GM12878 (cell line): ENCODE data around the gene RAB40B. TPM values are rescaled to one million over a fixed set of nuclear protein-coding genes. Genes with fewer than 3 reads are reported as not detected.

ENCODE experiments used
- ATAC-seq: fragments of 200-7000 bp; cut with Tn5 transposase; 3 replicates; pipeline ENCODE4 v1.9.1; 2020; ENCODE audit warnings: mild to moderate bottlenecking, moderate library complexity
- BruUV-seq: library from RNA; stranded (reverse); fragments of 400-500 nt; replicated peaks from 2 replicates; lab custom pipeline; 2021; lab: Mats Ljungman, UMichigan
- CTCF ChIA-PET: fragments of 300-600 bp; sonication (Branson Sonifier 250); formaldehyde crosslinking; extraction: SDS; loops from one replicate; lab custom pipeline; 2021; ENCODE audit warnings: inconsistent platforms; lab: Yijun Ruan, JAX
- POLR2A ChIA-PET: fragments of 350-600 bp; formaldehyde crosslinking; extraction: SDS; loops from one replicate; lab custom pipeline; 2021; ENCODE audit warnings: inconsistent platforms; lab: Charles Lee
- RAD21 ChIA-PET: fragments of 300-600 bp; sonication (Branson Sonifier 250); formaldehyde crosslinking; loops from one replicate; lab custom pipeline; 2023; ENCODE audit warnings: antibody characterized with exemption; ENCODE audit not compliant: unreplicated experiment; lab: Charles Lee
- SMC1A ChIA-PET: fragments of 300-600 bp; sonication (Branson Sonifier 250); formaldehyde crosslinking; loops from one replicate; lab custom pipeline; 2023; ENCODE audit not compliant: unreplicated experiment, uncharacterized antibody; lab: Charles Lee
- DNase-seq: peaks from one replicate; pipeline ENCODE4 v3.0.0-alpha.2; 2011; ENCODE audit warnings: low read depth, low spot score
- FAIRE-seq: peaks from 3 replicates; lab custom pipeline; 2011; peaks lifted over from hg19 to GRCh38; lab: Jason Lieb, UNC
- H2AFZ ChIP-seq: 2 replicates; pipeline ENCODE4 v1.6.0; 2011; ENCODE audit warnings: low read depth, low read length, control low read depth; ENCODE audit not compliant: control insufficient read depth
- H3K27ac ChIP-seq: 2 replicates; pipeline ENCODE4 v1.5.1; 2011; ENCODE audit warnings: control low read depth; ENCODE audit not compliant: control insufficient read depth, insufficient read depth
- H3K27me3 ChIP-seq, 2 experiments: replicated peaks in 1 of 2; 2 replicates each; pipeline versions ENCODE4 v1.6.0 to v1.6.1; 2011; ENCODE audit warnings: low read length in 1 of 2; ENCODE audit not compliant: control insufficient read depth in 2 of 2, insufficient read depth in 2 of 2
- H3K36me3 ChIP-seq, 2 experiments: 2 replicates each; pipeline ENCODE4 v1.5.1; 2011; ENCODE audit warnings: low read length in 1 of 2; ENCODE audit not compliant: control insufficient read depth in 2 of 2, insufficient read depth in 2 of 2
- H3K4me1 ChIP-seq: 2 replicates; pipeline ENCODE4 v1.6.1; 2011; ENCODE audit warnings: mild to moderate bottlenecking, low read length, moderate library complexity, mixed read lengths; ENCODE audit not compliant: control insufficient read depth, insufficient read depth
- H3K4me2 ChIP-seq: 2 replicates; pipeline ENCODE4 v1.6.0; 2011; ENCODE audit warnings: control low read depth; ENCODE audit not compliant: control insufficient read depth, insufficient read depth
- H3K4me3 ChIP-seq: fragments of 200-600 bp; sonication (generic); 2 replicates; pipeline ENCODE4 v1.5.1; 2016
- H3K79me2 ChIP-seq: 2 replicates; pipeline ENCODE4 v1.6.0; 2011; ENCODE audit warnings: low read length; ENCODE audit not compliant: control insufficient read depth, insufficient read depth
- H3K9ac ChIP-seq: 2 replicates; pipeline ENCODE4 v1.8.0; 2011; ENCODE audit warnings: low read length, control low read depth, mixed read lengths; ENCODE audit not compliant: control insufficient read depth, insufficient read depth
- H3K9me3 ChIP-seq: replicated peaks from 3 replicates; pipeline ENCODE4 v1.5.1; 2011; ENCODE audit warnings: mild to moderate bottlenecking, low read length; ENCODE audit not compliant: control insufficient read depth, insufficient read depth
- H4K20me1 ChIP-seq: 2 replicates; pipeline ENCODE4 v1.6.0; 2011; ENCODE audit not compliant: control insufficient read depth, insufficient read depth
- BACH1 ChIP-seq: fragments of 450-650 bp; IDR thresholded peaks from 2 replicates; pipeline ENCODE4 v1.6.1; 2017; ENCODE audit warnings: mild to moderate bottlenecking, borderline replicate concordance
- BMI1 ChIP-seq: fragments of 450-650 bp; IDR thresholded peaks from 2 replicates; pipeline ENCODE4 v1.6.1; 2016; ENCODE audit warnings: mild to moderate bottlenecking, moderate library complexity, borderline replicate concordance
- GABPA ChIP-seq: IDR thresholded peaks from 2 replicates; pipeline ENCODE4 v1.6.1; 2014; ENCODE audit warnings: antibody characterized with exemption, low read depth, mild to moderate bottlenecking, inconsistent platforms
- KLF5 ChIP-seq: fragments of 450-650 bp; IDR thresholded peaks from 2 replicates; pipeline ENCODE4 v1.6.1; 2014; ENCODE audit warnings: mild to moderate bottlenecking; ENCODE audit not compliant: partially characterized antibody
- NR2F1 ChIP-seq: fragments of 450-650 bp; conservative IDR thresholded peaks from 2 replicates; pipeline ENCODE4 v1.6.1; 2017; ENCODE audit warnings: mild to moderate bottlenecking
- POU2F2 ChIP-seq: IDR thresholded peaks from 3 replicates; pipeline ENCODE4 v1.6.1; 2011; ENCODE audit warnings: low read depth, mild to moderate bottlenecking, low read length, borderline replicate concordance
- RFX5 ChIP-seq: IDR thresholded peaks from 2 replicates; pipeline ENCODE4 v1.6.1; 2011; ENCODE audit warnings: low read depth, low read length, improper control_type of control experiment
- SP1 ChIP-seq: IDR thresholded peaks from one replicate; pipeline ENCODE4 v1.6.1; 2011; ENCODE audit warnings: low read depth, low read length
- ZNF207 ChIP-seq: fragments of 450-650 bp; IDR thresholded peaks from 2 replicates; pipeline ENCODE4 v1.6.1; 2014; ENCODE audit warnings: antibody characterized with exemption, mild to moderate bottlenecking, borderline replicate concordance
- WGBS: methylation state at CpG from one replicate; pipeline ENCODE4 v1.1.6; 2016; ENCODE audit warnings: low lambda C conversion rate; ENCODE audit not compliant: insufficient replicate concordance, insufficient coverage; ENCODE audit errors: missing lambda C conversion rate; 5-methylcytosine and 5-hydroxymethylcytosine counted together
- in situ Hi-C: fragments of 300-500 bp; cut with MboI; formaldehyde crosslinking; loops from 9 replicates; pipeline ENCODE4 v1.14.3; 2018; ENCODE audit warnings: mixed read lengths
- intact Hi-C: fragments of 100-400 bp; cut with micrococcal nuclease; formaldehyde crosslinking; loops from one replicate; pipeline ENCODE4 v1.14.2; 2022; ENCODE audit not compliant: unreplicated experiment
- polyA plus RNA-seq, 11 experiments: library from polyadenylated mRNA; depleted of rRNA in 4 of 11; unstranded in 6 of 11; stranded (reverse) in 5 of 11; fragments of >200 nt; fragmentation: Nextera tagmentation in 4 of 11; fragmentation: Illumina TruSeq in 1 of 11; extraction: Ambion mirVana in 4 of 11; extraction: Trizol in 1 of 11; gene quantifications; 1 replicate in 1 of 11; 2 replicates in 10 of 11; pipeline versions ENCODE4 v1.2.1 to v1.2.3, GENCODE V29; 2011 to 2016; ENCODE audit warnings: inconsistent platforms in 2 of 11, missing spikeins in 2 of 11, low read depth in 1 of 11
- total RNA-seq, 4 experiments: library from RNA; depleted of rRNA in 3 of 4; stranded (reverse); fragments of >200 nt in 3 of 4; fragmentation: Illumina TruSeq in 1 of 4; extraction: Trizol in 1 of 4; gene quantifications; 2 replicates each; pipeline versions ENCODE4 v1.2.1 to v1.2.3, GENCODE V29; 2013 to 2021

Gene RAB40B
- total and polyA plus RNA-seq, 10 of the 15 experiments (the other 5 are each of a cell fraction or from before 2014, with no cell fraction given): 0.06 to 2.8 (median 1.4) TPM

GRCh38 chr17:82687375-82687861 is 11.1 kb downstream of the RAB40B start:
- Histone ChIP-seq H3K79me2 (no peaks in the 10 kb centered on the region), H3K27me3 (no peaks in the 10 kb centered on the region), H3K4me1 (no peaks in the 10 kb centered on the region), H3K36me3 (no peaks in the 10 kb centered on the region), H3K9me3 (no peaks in the 10 kb centered on the region), H3K9ac (no peak overlapping the region), H2AFZ (no peak overlapping the region), H3K4me2 (no peak overlapping the region), H3K4me3 (no peak overlapping the region), H4K20me1 (no peaks in the 10 kb centered on the region), H3K27ac (no peak overlapping the region)
- FAIRE-seq (no peak), DNase-seq (peak; percentile 4), ATAC-seq (peak; percentile 41; the same call in 2 of the 3 replicates)
- TF ChIP-seq ZNF207 (no peak), BACH1 (peak; percentile 75; the same call in 1 of the 2 replicates)
- no TSS peak for BruUV-seq
- ChIA-PET CTCF (interaction anchor here (0.7 kb wide), 1 partner anchor 10 kb away, joined by 3 read pairs; no protein-coding TSS in a partner anchor), RAD21 (no interaction called here), POLR2A (no interaction called here), SMC1A (interaction anchor here (1.0 to 1.2 kb wide), 2 partner anchors 20 to 40 kb away, joined by 3 to 5 read pairs; no protein-coding TSS in a partner anchor)
- in situ Hi-C loops: no loop called here
- intact Hi-C loops: no loop called here
- WGBS: 64% methylated on average over 10 of the region's 10 CpGs

DNA sequence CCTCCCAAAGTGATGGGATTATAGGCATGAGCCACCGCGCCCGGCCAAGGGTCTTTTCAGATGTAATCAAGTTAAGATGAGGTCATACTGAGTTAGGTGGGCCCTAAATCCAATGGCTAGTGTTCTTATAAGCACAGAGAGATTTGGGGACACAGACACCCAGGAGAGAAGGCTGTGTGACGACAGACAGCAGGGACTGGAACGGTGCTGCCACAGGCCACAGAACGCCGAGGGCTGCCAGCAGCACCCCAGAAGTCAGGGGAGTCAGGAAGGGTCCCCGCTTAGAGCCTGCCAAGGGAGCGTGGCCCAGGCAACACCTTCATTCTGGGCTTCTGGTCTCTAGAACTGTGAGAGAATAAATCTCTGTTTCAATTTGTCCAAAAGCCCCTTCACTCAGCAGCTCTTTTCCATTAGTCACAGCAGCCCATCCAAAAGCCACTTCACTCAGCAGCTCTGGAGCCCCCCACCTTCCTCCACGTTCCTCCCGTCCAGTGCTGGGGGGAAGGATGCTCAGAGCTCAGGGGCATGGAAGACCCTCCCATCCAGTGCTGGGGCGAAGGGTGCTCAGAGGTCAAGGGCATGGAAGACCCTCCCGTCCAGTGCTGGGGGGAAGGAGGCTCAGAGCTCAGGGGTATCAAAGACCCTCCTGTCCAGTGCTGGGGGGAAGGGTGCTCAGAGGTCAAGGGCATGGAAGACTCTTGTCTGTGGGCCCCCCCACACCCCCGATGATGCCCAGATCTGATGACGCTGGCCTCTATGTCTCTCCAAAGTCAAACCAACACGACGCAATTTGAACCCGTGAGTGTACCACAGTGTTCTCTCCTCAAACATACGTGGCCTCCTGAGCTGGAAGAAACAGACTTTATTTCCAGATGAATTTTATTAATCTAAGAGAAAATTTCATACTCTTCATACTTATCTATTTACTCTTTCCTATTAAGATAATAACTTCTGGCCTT is 11.9 kb downstream of the RAB40B start:
- H3K27me3 ChIP-seq: no peaks in the 10 kb centered on the region
- H3K4me3 ChIP-seq: no peak overlapping the region
- in situ Hi-C loops (no loop called here), intact Hi-C loops (no loop called here)
- 78% methylated on average over 19 of the region's 19 CpGs for WGBS
- H3K27ac ChIP-seq: no peak overlapping the region
- H3K4me1 ChIP-seq: no peaks in the 10 kb centered on the region
- H3K36me3 ChIP-seq: no peaks in the 10 kb centered on the region
- no peak for TF ChIP-seq POU2F2
- no peak for TF ChIP-seq BMI1
- TF ChIP-seq NR2F1: 0 out of 2 replicates have a peak, but pooled peaks have one; percentile 18
- no peak for TF ChIP-seq RFX5
- TF ChIP-seq GABPA: no peak
- no peak for TF ChIP-seq SP1
- TF ChIP-seq KLF5: no peak
- no peak for FAIRE-seq
- CTCF ChIA-PET: interaction anchor here (0.7 kb wide), 1 partner anchor 10 kb away, joined by 3 read pairs; no protein-coding TSS in a partner anchor
- SMC1A ChIA-PET: no interaction called here
- no peaks in the 10 kb centered on the region for H3K9me3 ChIP-seq
- H3K4me2 ChIP-seq: no peak overlapping the region
- H3K9ac ChIP-seq: no peak overlapping the region
- no peaks in the 10 kb centered on the region for H4K20me1 ChIP-seq
- BruUV-seq: no TSS peak
- POLR2A ChIA-PET: no interaction called here
- H2AFZ ChIP-seq: no peak overlapping the region
- H3K79me2 ChIP-seq: no peaks in the 10 kb centered on the region
- no peak for DNase-seq
- RAD21 ChIA-PET: no interaction called here
- no peak for ATAC-seq
